ENCODE results near the gene ZNF44. TPM values are rescaled to one million over a fixed set of nuclear protein-coding genes. Genes with fewer than 3 reads are reported as not detected.

The ZNF44 gene
- total and polyA plus RNA-seq, 9 of the 15 experiments (the other 6 are each of a cell fraction or from before 2014, with no cell fraction given): 2.6 to 8.3 (median 4.4) TPM

GRCh38 chr19:12272386-12272785 is 22.3 kb downstream of the ZNF44 start:
- in situ Hi-C loops (cut with MboI): no loop called here
- 19% methylated on average over 5 of the region's 5 CpGs for WGBS (ENCODE audit: insufficient coverage, low coverage, missing lambda C conversion rate)
- Histone ChIP-seq H3K27me3 (ENCODE audit: control insufficient read depth in 2 of 2, insufficient read depth in 2 of 2, low read length in 2 of 2) (no peaks in the 10 kb centered on the region), H3K9me1 (ENCODE audit: control insufficient read depth, insufficient read depth, low read length) (no peaks in the 10 kb centered on the region), H3K27ac (ENCODE audit: extremely low read depth, low read depth, low read length) (no peak overlapping the region), H4K20me1 (replicated peaks; ENCODE audit: control insufficient read depth, insufficient read depth, low read length) (no peaks in the 10 kb centered on the region), H3K9ac (ENCODE audit: insufficient read depth in 1 of 2, low read depth in 2 of 2, low read length in 2 of 2) (no peak overlapping the region), H3K4me2 (ENCODE audit: insufficient read depth, low read length) (no peak overlapping the region), H3K79me2 (ENCODE audit: control insufficient read depth, insufficient read depth, low read length) (no peaks in the 10 kb centered on the region), H3K4me3 (no peak overlapping the region), H3K4me1 (replicated peaks in 1 of 2; ENCODE audit: control insufficient read depth in 2 of 2, insufficient read depth in 2 of 2, low read length in 2 of 2) (no peaks in the 10 kb centered on the region), H3K9me3 (replicated peaks; ENCODE audit: control insufficient read depth, insufficient read depth, low read depth, low read length) (peaks cover 19% of the 10 kb centered on the region), H2AFZ (ENCODE audit: low read depth, low read length) (no peak overlapping the region), H3K36me3 (ENCODE audit: control insufficient read depth, insufficient read depth, low read length) (peaks cover 19% of the 10 kb centered on the region; the same call in 1 of the 3 replicates)
- ATAC-seq: no peak
- no peak for FAIRE-seq
- CTCF ChIA-PET (ENCODE audit: low intra/inter-chr PET ratio): no interaction called here
- BruUV-seq (replicated peaks): no TSS peak
- POLR2A ChIA-PET: no interaction called here
- intact Hi-C loops (cut with micrococcal nuclease): no loop called here
- TF ChIP-seq KAT7 (CRISPR knock-in tag; IDR thresholded peaks at IDR 0.05; ENCODE audit: borderline replicate concordance) (no peak), ZNF75A (CRISPR knock-in tag; IDR thresholded peaks at IDR 0.05) (peak; percentile 88)
- DNase-seq (ENCODE audit: extremely low read depth in 1 of 4, low spot score in 3 of 4): no peak

DNA sequence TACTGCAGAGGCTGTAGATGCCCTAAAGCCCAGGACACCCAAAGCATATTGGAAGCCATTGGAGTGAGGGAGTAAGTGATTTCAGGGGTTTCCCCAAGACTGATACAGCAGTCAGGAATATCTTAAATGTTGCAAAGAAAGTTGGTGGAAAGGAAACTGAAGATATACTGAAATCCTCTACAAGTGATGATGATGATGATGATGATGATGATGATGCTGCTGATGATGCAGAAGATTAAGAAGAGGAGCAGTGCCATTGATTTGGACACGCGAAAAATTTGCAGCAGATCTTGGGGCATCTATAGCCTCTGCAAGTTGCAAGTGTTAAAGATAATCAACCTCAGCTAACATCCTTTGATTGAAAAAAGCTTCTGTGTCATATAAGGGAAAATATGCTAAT is 23.8 kb downstream of the ZNF44 start:
- Histone ChIP-seq H3K9me1 (ENCODE audit: control insufficient read depth, insufficient read depth, low read length) (no peaks in the 10 kb centered on the region), H3K4me1 (replicated peaks in 1 of 2; ENCODE audit: control insufficient read depth in 2 of 2, insufficient read depth in 2 of 2, low read length in 2 of 2) (peaks cover 0 to 5% of the 10 kb centered on the region in 2 experiments; a peak in 2 of 5 replicates), H2AFZ (ENCODE audit: low read depth, low read length) (no peak overlapping the region), H3K36me3 (ENCODE audit: control insufficient read depth, insufficient read depth, low read length) (peaks cover 19% of the 10 kb centered on the region; the same call in 1 of the 3 replicates), H3K4me2 (ENCODE audit: insufficient read depth, low read length) (no peak overlapping the region), H3K27me3 (ENCODE audit: control insufficient read depth in 2 of 2, insufficient read depth in 2 of 2, low read length in 2 of 2) (no peaks in the 10 kb centered on the region), H3K79me2 (ENCODE audit: control insufficient read depth, insufficient read depth, low read length) (no peaks in the 10 kb centered on the region), H3K9me3 (replicated peaks; ENCODE audit: control insufficient read depth, insufficient read depth, low read depth, low read length) (peaks cover 18% of the 10 kb centered on the region), H3K9ac (ENCODE audit: insufficient read depth in 1 of 2, low read depth in 2 of 2, low read length in 2 of 2) (no peak overlapping the region), H4K20me1 (replicated peaks; ENCODE audit: control insufficient read depth, insufficient read depth, low read length) (no peaks in the 10 kb centered on the region), H3K27ac (ENCODE audit: extremely low read depth, low read depth, low read length) (no peak overlapping the region), H3K4me3 (no peak overlapping the region)
- intact Hi-C loops (cut with micrococcal nuclease) (no loop called here), in situ Hi-C loops (cut with MboI) (no loop called here)
- DNase-seq (ENCODE audit: extremely low read depth in 1 of 4, low spot score in 3 of 4): no peak
- BruUV-seq (replicated peaks): no TSS peak
- ChIA-PET POLR2A (no interaction called here), CTCF (ENCODE audit: low intra/inter-chr PET ratio) (no interaction called here)
- ATAC-seq: no peak
- FAIRE-seq: no peak
- 5% methylated on average over 2 of the region's 2 CpGs for WGBS (ENCODE audit: insufficient coverage, low coverage, missing lambda C conversion rate)
- TF ChIP-seq PATZ1 (CRISPR knock-in tag; IDR thresholded peaks at IDR 0.05; ENCODE audit: borderline replicate concordance): no peak
- TF ChIP-seq SMARCA5 (IDR thresholded peaks at IDR 0.05): no peak
- TF ChIP-seq ZBTB34 (CRISPR knock-in tag; IDR thresholded peaks at IDR 0.05): no peak
- TF ChIP-seq MAX (CRISPR knock-in tag; IDR thresholded peaks at IDR 0.05): no peak
- TF ChIP-seq POLR3G (IDR thresholded peaks at IDR 0.05; ENCODE audit: extremely low read depth, insufficient read length, insufficient replicate concordance): no peak
- TF ChIP-seq TBL1XR1 (IDR thresholded peaks at IDR 0.05; ENCODE audit: low read length in 2 of 2): no peak
- no peak for TF ChIP-seq MIER1 (IDR thresholded peaks at IDR 0.05; ENCODE audit: low read depth)
- no peak for TF ChIP-seq ATF2 (CRISPR knock-in tag; IDR thresholded peaks at IDR 0.05)
- TF ChIP-seq SREBF2 (CRISPR knock-in tag; IDR thresholded peaks at IDR 0.05): no peak
- no peak for TF ChIP-seq NCOA1 (IDR thresholded peaks at IDR 0.05; ENCODE audit: low read depth)

Data from K562 (cell line).